Endothelial cell of umbilical vein (primary cell): Measurements from ENCODE around the gene IVD. TPM values are rescaled to one million over a fixed set of nuclear protein-coding genes. Genes with fewer than 3 reads are reported as not detected.

Experiments used
- BruUV-seq: library from RNA; stranded (reverse); fragments of 400-500 nt; replicated peaks from 2 replicates; lab custom pipeline; 2021; lab: Mats Ljungman, UMichigan
- CTCF ChIA-PET: fragments of 300-600, 350-600 bp; sonication (Branson Sonifier 250); formaldehyde crosslinking; loops from one replicate; lab custom pipeline; 2021; ENCODE audit warnings: antibody characterized with exemption, inconsistent platforms; lab: Charles Lee
- POLR2A ChIA-PET: fragments of 300-600, 350-600 bp; sonication (Branson Sonifier 250); formaldehyde crosslinking; loops from one replicate; lab custom pipeline; 2021; ENCODE audit warnings: antibody characterized with exemption, inconsistent platforms; lab: Charles Lee
- DNase-seq: peaks from one replicate; pipeline ENCODE4 v3.0.0-alpha.2; 2011; ENCODE audit warnings: low read depth, low spot score
- FAIRE-seq: peaks from 2 replicates; lab custom pipeline; 2011; peaks lifted over from hg19 to GRCh38; lab: Jason Lieb, UNC
- H2AFZ ChIP-seq: 2 replicates; pipeline ENCODE4 v1.6.0; 2012; ENCODE audit warnings: low read depth, low read length, control low read depth, inconsistent platforms
- H3K27ac ChIP-seq: 2 replicates; pipeline ENCODE4 v1.5.1; 2011; ENCODE audit warnings: low read depth, mild to moderate bottlenecking, control low read depth, low read length, moderate library complexity; ENCODE audit not compliant: insufficient read depth
- H3K27me3 ChIP-seq, 2 experiments: 2 replicates each; pipeline versions ENCODE4 v1.6.0 to v1.6.1; 2011; ENCODE audit warnings: low read length in 2 of 2, mixed read lengths in 1 of 2; ENCODE audit not compliant: control insufficient read depth in 2 of 2, insufficient read depth in 2 of 2
- H3K36me3 ChIP-seq, 2 experiments: 2 replicates in 1 of 2; 3 replicates in 1 of 2; pipeline ENCODE4 v1.5.1; 2011; ENCODE audit warnings: low read length in 2 of 2, mild to moderate bottlenecking in 1 of 2, moderate library complexity in 1 of 2; ENCODE audit not compliant: control insufficient read depth in 2 of 2, insufficient read depth in 2 of 2; ENCODE audit errors: extremely low read depth in 1 of 2
- H3K4me1 ChIP-seq: 3 replicates; pipeline ENCODE4 v1.5.1; 2011; ENCODE audit warnings: mild to moderate bottlenecking, low read length; ENCODE audit not compliant: control insufficient read depth, insufficient read depth; ENCODE audit errors: extremely low read depth
- H3K4me2 ChIP-seq: 2 replicates; pipeline ENCODE4 v1.6.1; 2011; ENCODE audit warnings: low read length, control low read depth, mixed read lengths; ENCODE audit not compliant: insufficient read depth
- H3K4me3 ChIP-seq, 3 experiments: fragments of 200-600 bp in 1 of 3; sonication (generic), shearing (Covaris generic) in 1 of 3; replicated peaks in 1 of 3; 2 replicates each; pipeline ENCODE4 v1.5.1; 2011 to 2016; ENCODE audit warnings: control low read depth in 3 of 3, low read length in 3 of 3, mild to moderate bottlenecking in 2 of 3, inconsistent platforms in 1 of 3, low read depth in 1 of 3, moderate library complexity in 1 of 3; ENCODE audit not compliant: insufficient read depth in 1 of 3
- H3K79me2 ChIP-seq: 2 replicates; pipeline ENCODE4 v1.6.0; 2012; ENCODE audit warnings: low read length, inconsistent platforms; ENCODE audit not compliant: control insufficient read depth, insufficient read depth
- H3K9ac ChIP-seq: replicated peaks from 2 replicates; pipeline ENCODE3; 2011; ENCODE audit warnings: low read length, control low read depth; ENCODE audit not compliant: insufficient read depth; ENCODE audit errors: extremely low read depth
- H3K9me1 ChIP-seq: replicated peaks from 3 replicates; pipeline ENCODE4 v1.6.0; 2011; ENCODE audit warnings: mild to moderate bottlenecking, low read length; ENCODE audit not compliant: control insufficient read depth, insufficient read depth; ENCODE audit errors: extremely low read depth
- H3K9me3 ChIP-seq: replicated peaks from 2 replicates; pipeline ENCODE4 v1.5.1; 2012; ENCODE audit warnings: low read length, inconsistent platforms; ENCODE audit not compliant: control insufficient read depth, insufficient read depth
- H4K20me1 ChIP-seq: replicated peaks from 2 replicates; pipeline ENCODE3; 2011; ENCODE audit warnings: mild to moderate bottlenecking, low read length; ENCODE audit not compliant: control insufficient read depth, insufficient read depth; ENCODE audit errors: extremely low read depth
- CTCF ChIP-seq, 2 donors: IDR thresholded peaks; 1 replicate in 1 of 2; 2 replicates in 1 of 2; pipeline ENCODE4 v1.5.1; 2011; ENCODE audit warnings: low read length in 2 of 2, mild to moderate bottlenecking in 2 of 2, moderate library complexity in 2 of 2, control low read depth in 1 of 2, inconsistent platforms in 1 of 2, low read depth in 1 of 2; ENCODE audit not compliant: insufficient read depth in 1 of 2; ENCODE audit errors: extremely low read depth in 1 of 2
- EZH2 ChIP-seq: IDR thresholded peaks from 2 replicates; pipeline ENCODE4 v1.6.1; 2012; ENCODE audit warnings: borderline replicate concordance, low read depth, mild to moderate bottlenecking, moderate library complexity, low read length, inconsistent platforms; ENCODE audit not compliant: severe bottlenecking
- FOS ChIP-seq: IDR thresholded peaks from 2 replicates; pipeline ENCODE4 v1.6.1; 2011; ENCODE audit warnings: mild to moderate bottlenecking, low read length, moderate library complexity, borderline replicate concordance; ENCODE audit not compliant: insufficient read depth
- GATA2 ChIP-seq: IDR thresholded peaks from 2 replicates; pipeline ENCODE4 v1.7.0; 2011; ENCODE audit warnings: low read depth, mild to moderate bottlenecking, moderate library complexity, mixed read lengths, low read length; ENCODE audit not compliant: insufficient read length, insufficient read depth
- JUN ChIP-seq: IDR thresholded peaks from 2 replicates; pipeline ENCODE4 v1.6.1; 2011; ENCODE audit warnings: borderline replicate concordance, low read depth; ENCODE audit not compliant: insufficient read length, insufficient read depth
- MAX ChIP-seq: IDR thresholded peaks from 2 replicates; pipeline ENCODE4 v1.6.1; 2011; ENCODE audit not compliant: insufficient read depth, insufficient read length
- MYC ChIP-seq: IDR thresholded peaks from one replicate; pipeline ENCODE4 v1.6.1; 2011; ENCODE audit warnings: mild to moderate bottlenecking, low read depth, low read length
- POLR2A ChIP-seq: IDR thresholded peaks from 2 replicates; pipeline ENCODE4 v1.6.1; 2012; ENCODE audit warnings: low read depth, mild to moderate bottlenecking, control low read depth, low read length
- POLR2AphosphoS5 ChIP-seq: IDR thresholded peaks from 2 replicates; pipeline ENCODE4 v1.6.1; 2012; ENCODE audit warnings: low read depth, mild to moderate bottlenecking, control low read depth, low read length, moderate library complexity; ENCODE audit not compliant: insufficient read depth
- dilution Hi-C: fragments of 300-500 bp; cut with MboI; formaldehyde crosslinking; loops from one replicate; pipeline ENCODE4 v1.15.0; 2019; ENCODE audit warnings: low sequenced_read_pairs; ENCODE audit not compliant: extremely low pct_ligation_motif_present
- intact Hi-C: fragments of 100-400 bp; cut with micrococcal nuclease; formaldehyde crosslinking; loops from one replicate; pipeline ENCODE4 v1.10.0; 2022
- polyA plus RNA-seq, 4 experiments: library from polyadenylated mRNA; depleted of rRNA in 3 of 4; stranded (reverse) in 3 of 4; unstranded in 1 of 4; fragments of >200 nt; gene quantifications; 2 replicates each; pipeline versions ENCODE4 v1.2.1 to v1.2.3, GENCODE V29; 2011 to 2012; ENCODE audit warnings: missing spikeins in 1 of 4
- total RNA-seq: library from RNA; stranded (reverse); gene quantifications from 2 replicates; pipeline ENCODE4 v1.2.3, GENCODE V29; 2021

Gene IVD
- total and polyA plus RNA-seq, 2 donors (not counting 3 experiments of a cell fraction or from before 2014, with no cell fraction given) = 34.1 to 62.5 TPM

- no peak for TF ChIP-seq FOS
- TF ChIP-seq EZH2 = no peak
- TF ChIP-seq MAX = no peak
- no peak for TF ChIP-seq GATA2
- TF ChIP-seq POLR2AphosphoS5 = no peak
- TF ChIP-seq JUN = no peak
- TF ChIP-seq MYC = no peak
- no peak for TF ChIP-seq POLR2A
- no peak for TF ChIP-seq CTCF (IDR thresholded peaks at IDR 0.05; ENCODE audit: extremely low read depth in 1 of 2, insufficient read depth in 1 of 2, low read depth in 1 of 2, low read length in 2 of 2)
- Histone ChIP-seq H3K36me3 (no peaks in the 10 kb centered on the region), H3K9me1 (no peaks in the 10 kb centered on the region), H4K20me1 (peaks cover 2% of the 10 kb centered on the region), H3K79me2 (peaks cover 9% of the 10 kb centered on the region), H2AFZ (no peak overlapping the region), H3K9ac (no peak overlapping the region), H3K4me3 (no peak overlapping the region), H3K4me1 (peaks cover 6% of the 10 kb centered on the region), H3K9me3 (no peaks in the 10 kb centered on the region), H3K4me2 (no peak overlapping the region), H3K27ac (no peak overlapping the region), H3K27me3 (peaks cover 58 to 63% of the 10 kb centered on the region in 2 experiments)
- ChIA-PET CTCF (interaction anchor here (1.2 kb wide), 1 partner anchor 10 kb away, joined by 4 read pairs; no protein-coding TSS in a partner anchor), POLR2A (no interaction called here)
- DNase-seq (no peak), FAIRE-seq (no peak)
- intact Hi-C loops (no loop called here), dilution Hi-C loops (no loop called here)
- no TSS peak for BruUV-seq
Observed at GRCh38 chr15:40438712-40439111, 33.1 kb downstream of the IVD start.
